Gastroesophageal sphincter (tissue), 3 donors: ENCODE measurements around the gene UBE2F.

Experiments
- CTCF ChIP-seq, 4 experiments: fragments of 200-600 bp in 2 of 4; fragments of 450-650 bp in 2 of 4; sonication (generic) in 1 of 4; IDR thresholded peaks; one replicate each; pipeline ENCODE4 v1.5.1; 2017 to 2019; ENCODE audit warnings: antibody characterized with exemption in 4 of 4, mild to moderate bottlenecking in 2 of 4, moderate library complexity in 2 of 4
- POLR2A ChIP-seq, 2 donors: fragments of 450-650 bp; IDR thresholded peaks; one replicate each; pipeline ENCODE4 v1.6.1; 2017; ENCODE audit warnings: antibody characterized with exemption in 2 of 2, mild to moderate bottlenecking in 2 of 2, moderate library complexity in 1 of 2

- TF ChIP-seq CTCF (IDR thresholded peaks at IDR 0.05): no peak
- TF ChIP-seq POLR2A (IDR thresholded peaks at IDR 0.05): no peak
These were observed 47.0 kb downstream of the UBE2F start for GRCh38 chr2:238013806-238014205.
